Activated gamma-delta T cell (primary cell): ENCODE results near the gene SF1.

Source experiments
- DNase-seq: peaks from one replicate; lab custom pipeline; 2025; lab: John Stamatoyannopoulos, UW

SF1 gene

DNA sequence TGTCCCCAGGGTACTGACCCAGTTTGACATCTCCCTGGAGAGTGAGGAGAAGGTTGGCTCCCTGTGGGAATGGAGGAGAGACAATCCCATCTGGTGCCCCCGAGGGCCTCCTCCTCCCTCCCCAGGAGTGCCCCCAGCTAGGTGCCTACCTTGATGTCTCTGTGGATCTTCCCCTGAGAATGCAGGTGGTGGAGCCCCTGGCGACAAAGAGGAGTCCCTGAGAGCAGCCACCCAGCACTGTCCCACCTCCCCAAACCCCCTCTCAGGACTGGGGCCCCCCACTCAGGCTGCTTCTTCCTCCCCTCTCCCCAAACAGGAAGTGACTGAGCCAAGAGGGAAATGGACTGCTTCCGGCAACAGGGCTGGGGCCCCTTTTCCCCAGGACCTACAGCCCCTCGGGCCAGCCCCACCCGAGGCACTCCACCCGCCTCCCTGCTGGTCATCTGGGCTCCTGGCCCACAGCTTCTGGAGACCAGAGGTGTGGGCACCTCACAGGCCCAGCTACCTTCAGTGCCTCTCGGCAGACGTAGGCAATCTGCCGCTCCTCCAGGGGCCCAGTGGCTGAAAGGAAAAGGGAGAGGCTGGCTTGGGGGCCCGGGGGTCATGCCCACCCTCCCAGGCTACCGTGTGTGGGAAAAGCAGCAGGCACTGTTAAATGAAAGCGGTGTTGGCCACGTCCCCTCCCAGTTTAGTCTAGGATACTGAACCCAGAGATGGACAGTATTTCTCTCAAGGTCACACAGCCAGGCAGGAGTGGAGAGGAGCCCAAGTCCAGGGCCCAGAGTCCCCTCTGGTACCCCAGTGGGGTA is 23.4 kb upstream of the SF1 start:
- no peak for DNase-seq

DNA sequence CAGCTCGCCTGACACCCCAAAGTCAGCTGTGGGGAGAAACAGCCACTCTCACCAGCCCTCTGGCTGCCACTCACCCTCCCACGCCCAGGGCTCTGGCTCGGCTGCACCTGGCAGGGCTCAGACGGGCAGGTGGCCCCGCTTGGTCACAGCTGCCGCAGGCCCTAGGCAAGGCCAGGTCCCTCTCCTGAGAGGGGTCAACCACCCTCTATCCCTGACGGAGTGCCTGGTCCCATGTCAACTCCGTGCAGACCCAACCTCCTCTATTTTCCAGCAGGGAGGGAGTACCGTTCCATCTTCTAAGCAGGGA is 22.8 kb upstream of the SF1 start:
- no peak for DNase-seq

DNA sequence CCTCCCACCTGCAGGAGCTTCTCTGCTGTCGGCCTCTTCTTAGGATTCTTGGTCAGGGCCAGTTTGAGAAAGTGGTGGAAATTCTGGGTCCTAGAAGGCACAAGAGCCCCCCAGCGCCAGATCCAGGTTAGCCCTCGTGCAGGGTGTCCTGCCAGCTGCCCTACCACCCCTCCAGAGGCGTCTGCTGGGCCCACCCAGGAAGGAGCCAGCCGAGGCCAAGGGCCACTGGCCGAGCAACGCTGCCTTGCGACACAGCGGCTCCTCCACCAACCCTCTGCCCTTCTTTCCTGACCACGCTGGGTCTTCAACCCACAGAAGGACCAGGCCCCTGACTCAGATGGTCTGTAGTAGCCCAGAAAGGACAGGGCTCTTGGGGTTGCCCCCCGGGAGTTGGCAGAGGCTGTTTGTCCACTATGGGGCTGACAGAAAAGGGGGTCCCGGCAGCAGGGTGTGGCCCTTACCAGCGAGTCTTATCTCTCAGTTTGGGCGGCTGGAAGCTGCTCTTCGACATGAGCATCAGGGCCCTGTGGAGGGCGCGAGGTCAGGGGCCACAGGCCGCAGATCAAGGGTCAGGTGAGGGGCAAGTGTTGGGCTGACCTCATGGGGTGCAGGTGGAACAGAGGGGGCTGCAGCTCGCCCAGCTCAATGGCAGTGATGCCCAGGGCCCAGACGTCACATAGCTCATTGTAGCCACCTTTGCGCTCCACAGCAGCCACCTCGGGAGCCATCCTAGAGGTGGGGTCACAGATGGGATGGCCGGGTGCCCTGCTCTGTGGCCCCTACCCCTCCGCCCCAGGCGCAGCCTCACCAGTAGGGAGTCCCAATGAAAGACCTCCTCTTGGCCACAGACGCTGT is 22.2 kb upstream of the SF1 start:
- DNase-seq = no peak

DNA sequence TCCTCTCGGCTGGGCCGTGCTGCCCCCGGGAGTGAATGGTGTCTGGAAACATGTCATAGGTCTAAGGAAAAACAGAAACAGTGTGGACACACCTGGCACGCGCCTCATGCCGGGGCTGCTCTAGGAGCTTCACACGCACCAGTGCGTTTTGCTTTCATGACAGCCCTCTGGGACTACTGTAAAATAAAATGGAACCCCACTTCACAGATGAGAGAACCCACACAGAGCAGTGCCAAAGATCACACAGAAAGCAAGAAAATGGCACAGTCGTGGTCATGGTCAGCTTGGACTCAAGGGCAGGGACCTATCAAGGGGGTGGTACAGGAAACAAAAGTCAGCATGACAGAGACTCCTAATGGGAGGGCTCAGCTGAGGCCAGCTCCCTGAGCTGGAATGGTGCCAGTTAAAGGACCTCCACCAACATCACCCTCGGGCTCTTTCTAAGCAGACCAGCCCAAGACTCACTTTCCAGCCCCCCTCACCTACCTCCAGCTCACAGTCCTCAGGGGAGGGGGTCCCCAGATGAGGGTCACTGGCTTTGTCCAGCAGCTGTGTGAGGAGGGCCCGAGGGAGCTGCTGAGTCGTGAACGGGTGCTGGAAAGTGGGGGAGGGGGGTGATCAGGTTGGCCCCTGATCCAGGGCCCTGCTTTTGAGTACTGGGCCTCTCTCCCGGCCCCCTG is 21.4 kb upstream of the SF1 start:
- DNase-seq = no peak

DNA sequence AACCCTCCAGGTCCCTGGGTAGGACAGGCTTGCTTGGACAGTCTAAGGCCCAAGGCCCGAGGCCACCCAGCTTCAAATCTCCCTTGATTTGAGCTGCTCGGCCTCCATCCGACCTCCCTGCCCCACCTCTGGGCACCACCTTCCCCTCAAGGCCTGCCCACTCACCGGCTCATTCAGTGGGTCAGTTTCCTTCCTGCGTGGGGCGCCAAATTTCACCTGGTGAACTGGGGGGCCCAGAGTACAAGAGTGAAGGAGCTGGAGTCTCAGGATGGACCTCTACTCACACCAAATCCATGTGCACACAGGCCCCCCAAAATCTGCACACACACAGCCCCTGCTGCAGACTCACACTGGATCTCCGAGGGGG is 20.9 kb upstream of the SF1 start:
- DNase-seq = no peak

DNA sequence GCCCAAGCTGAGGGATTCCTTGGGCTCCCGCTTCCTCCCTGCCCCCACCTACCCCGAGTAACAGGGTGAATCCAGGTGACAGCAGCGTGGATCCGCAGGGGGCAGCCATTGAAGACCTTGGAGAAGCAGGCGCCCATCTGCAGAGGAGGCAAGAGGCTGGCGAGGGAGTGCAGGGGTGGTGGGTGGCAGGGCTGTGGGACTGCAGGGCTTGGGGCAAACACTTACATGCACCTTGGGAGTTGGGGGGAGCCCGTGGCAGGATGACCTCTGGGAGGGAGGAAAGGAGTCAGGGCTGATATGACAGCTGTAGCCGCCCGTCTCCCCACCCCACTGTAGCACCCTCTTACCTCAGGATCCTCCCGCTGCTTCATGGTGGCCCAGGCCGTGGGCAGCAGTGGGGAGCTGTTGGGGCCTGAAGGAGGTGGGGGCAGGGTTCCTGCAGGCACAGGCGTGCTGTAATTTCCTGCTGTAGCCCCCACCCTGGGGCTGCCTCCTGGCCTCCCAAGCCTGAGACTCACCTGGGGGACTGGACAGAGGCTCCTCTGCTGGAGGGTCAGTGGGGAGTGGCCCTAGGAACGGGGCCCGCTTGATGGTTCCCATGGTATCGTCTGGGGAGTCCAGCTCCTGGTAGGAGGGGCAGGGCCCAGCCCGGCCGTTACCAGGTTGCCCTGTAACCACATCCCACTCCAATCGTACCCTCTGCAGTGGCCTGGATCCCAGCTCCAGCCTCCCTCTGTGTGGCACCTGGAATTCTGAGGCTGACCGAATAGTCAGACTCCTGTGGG is 18.6 kb upstream of the SF1 start:
- no peak for DNase-seq

DNA sequence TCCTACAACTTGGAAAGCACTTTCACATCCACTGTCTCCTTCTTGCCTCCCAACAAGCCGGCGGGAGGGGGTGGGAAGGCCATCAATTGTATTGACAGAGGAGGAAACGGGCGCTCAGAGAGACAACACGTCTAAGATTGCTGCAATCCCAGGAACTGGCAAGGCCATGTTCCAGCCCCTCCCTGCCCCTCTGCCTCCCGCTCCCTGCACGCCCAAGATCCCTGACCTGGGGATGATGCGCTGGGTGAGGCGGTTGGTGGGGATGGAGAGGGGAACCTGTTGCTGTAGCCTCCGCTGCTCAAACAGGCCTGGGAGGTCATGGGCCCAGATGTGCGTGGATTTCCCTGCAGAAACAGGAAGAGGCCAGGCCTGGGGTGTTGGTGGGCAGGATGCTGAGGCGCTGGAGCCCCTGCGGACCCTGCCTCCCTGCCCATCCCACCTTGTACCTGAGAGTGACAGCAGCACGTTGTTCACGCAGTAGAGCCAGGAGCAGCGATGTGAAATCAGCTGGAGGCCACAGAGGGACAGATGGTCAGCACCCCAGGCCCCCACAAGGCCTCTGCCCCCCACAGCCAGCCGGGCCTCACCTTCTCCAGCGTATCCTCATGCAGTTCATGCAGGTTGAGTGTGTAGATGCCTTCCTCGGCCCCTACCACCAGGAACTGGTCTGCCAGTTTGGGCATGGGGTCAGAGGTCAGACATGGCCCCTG is 17.9 kb upstream of the SF1 start:
- DNase-seq = no peak

DNA sequence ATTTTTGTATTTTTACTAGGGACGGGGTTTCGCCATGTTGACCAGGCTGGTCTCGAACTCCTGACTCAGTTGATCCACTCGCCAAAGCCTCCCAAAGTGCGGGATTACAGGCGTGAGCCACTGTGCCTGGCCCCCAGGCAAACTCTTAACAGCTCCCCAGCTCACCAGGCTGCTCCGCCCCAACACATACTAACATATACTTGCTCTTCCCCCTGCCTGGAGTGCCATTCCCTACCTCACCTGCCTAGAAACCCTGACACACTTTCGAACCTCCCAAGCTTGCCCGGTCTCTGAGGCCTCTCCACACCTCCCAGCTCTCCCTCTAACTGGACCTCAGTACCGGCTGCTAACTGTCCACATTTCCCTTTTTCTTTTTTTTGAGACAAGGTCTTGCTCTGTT is 16.2 kb upstream of the SF1 start:
- no peak for DNase-seq

DNA sequence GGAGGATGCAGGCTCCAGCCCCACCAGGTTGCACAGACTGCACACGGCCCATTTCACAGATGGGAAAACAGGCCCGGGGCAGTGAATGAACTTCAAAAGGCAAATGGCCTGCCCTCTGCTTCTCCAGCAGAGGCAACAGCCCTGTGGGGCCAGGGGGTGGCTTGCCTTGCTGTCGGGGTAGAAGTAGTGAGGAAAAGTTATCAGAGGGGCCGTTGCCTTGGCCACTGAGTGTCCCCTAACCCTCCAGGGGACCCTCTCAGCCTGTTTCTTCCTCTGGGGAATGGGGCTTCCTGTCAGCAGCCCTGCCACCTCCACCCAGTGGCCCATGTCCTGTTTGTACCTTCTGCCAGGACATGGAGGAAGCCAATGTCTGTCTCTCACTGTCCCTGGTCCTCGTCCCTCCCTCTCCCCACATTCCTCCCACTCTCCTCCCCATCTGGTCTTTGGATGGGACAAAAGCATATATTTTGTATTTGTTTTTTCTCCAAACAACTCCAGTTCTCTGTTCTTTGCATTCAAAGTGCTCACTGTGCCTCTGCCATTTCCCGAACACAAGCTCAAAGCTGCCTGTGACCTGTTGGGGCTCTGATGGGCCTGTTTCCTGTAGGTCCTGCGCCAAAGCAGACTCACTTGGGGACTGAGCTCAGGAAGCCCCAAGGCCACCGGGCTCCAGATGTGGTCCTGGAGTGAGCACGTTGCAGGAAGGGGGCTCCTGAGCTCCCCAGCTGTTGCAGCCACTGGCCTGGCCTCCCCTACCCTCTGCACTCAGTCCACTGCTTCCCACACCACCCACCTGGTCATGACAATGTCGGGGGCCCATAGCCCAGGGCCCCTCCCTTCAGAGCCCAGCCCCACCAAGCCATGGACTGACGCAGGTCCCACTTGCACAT is 15.2 kb upstream of the SF1 start:
- DNase-seq = no peak

DNA sequence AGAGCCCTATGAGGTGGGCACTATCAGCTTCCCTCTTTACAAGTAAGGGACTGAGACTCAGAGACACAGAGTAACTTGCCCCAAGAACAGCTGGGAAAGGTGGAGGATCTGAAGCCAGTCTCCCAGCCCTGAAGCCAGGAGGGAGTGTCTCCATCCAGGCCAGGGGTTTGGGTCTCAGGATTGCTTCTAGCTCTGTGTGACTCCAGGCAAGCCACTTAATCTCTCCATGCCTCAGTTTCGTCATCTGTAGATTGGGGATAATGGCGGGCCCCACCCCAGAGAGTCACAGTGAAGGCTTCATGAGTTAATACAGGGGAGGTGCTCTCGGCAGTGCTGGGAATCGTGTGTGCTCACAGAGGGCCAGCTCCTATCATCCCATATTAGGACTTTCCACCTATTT is 14.1 kb upstream of the SF1 start:
- DNase-seq = no peak

DNA sequence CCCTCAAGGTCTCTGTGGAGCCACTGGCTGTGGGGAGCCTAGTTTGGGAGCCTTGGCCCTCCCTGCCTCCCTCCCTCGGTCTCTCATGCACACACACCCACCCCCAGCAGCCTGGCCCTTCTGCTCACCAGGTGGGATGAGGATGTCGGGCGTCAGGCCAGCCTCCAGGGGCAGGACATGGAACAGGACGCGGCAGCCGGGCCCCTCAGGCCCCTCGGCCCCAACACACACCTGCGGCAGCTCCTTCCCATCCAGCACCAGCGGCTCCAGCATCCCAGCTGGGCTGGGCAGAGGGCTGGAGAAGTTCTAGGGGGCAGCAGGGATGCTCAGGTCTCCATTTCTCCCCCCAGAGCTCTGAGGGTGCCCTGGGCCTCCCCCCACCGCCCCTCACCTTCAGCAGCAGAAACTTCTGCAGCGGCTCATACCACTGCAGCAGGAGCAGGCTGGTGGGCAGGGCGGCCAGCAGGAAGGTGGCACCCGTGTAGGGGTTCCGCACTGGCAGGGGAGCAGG is 13.5 kb upstream of the SF1 start:
- DNase-seq = no peak

DNA sequence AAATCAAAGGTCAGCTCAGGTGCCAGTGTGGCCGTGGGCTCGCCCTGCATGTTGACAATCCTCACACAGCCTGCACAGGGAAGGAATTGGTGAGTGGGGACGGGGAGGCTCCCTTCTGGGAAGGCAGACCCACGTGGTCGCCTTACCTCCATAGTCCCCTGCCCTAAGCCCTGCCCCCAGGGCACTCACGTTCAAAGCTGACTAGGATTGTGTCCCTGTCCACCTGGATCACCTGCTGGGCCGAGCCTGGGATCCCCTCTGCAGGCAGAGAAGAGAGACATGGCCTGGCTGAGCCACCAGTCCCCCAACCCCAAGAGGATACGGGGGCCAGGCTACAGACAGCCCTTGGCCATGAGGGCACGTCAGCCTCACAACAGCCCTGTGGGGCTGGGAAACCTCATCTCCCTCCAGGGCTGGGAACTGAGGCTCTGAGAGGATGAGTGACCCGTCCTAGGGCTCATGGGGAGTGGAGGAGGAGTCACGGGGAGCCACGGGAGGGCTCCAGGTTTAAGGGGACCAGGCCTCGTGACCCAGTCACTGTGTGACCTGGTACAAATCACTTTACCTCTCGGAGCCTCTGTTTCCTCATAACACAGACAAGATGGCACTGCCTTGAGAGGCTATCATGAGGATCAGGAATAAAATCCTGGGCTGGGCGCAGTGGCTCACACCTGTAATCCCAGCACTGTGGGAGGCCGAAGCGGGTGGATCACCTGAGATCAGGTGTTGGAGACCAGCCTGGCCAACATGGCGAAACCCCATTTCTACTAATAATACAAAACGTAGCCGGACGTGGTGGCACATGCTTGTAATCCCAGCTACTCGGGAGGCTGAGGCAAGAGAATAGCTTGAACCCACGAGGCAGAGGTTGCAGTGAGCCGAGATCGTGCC is 12.1 kb upstream of the SF1 start:
- DNase-seq = no peak

DNA sequence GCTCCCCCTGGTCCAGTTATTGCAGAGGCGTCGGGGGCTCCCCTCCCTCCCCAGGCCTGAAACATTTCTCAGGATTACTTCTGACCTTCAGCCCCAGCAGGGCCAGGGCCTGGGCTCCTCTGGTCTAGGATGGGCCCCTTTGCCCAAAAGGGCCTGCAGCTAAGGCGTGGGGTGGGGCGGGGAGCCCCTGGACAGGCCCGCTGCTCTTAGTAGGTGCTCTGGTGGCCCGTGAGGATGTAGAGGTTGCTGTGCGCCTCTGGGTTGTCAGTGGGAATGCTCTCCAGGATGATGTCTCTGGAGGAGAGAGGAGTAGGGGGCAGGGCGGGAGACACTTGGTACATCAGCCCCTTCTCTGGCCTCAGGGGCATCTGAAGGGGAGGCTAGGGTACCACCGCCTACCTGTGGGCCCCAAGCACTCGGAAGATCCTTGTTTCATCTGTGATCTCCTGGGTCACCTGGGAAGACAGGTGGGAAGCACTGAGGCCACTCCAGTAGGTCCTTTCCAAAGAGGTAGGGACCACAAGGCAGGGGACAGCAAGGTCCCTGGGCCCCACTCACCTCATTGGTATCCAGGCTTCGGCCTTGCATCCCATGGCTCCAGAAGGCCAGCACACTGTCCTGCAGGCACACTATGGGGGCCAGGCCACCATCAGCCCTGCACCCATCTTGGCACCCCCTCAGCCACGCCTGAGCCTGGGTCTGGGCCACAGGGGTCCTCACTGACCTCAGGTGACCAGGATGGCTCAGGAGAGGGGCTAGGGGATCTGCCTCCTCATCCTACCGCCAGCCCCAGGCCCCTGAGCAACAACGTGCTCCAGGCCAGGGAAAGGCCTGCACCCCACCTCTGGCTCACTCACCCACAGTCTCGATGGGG is 11.2 kb upstream of the SF1 start:
- no peak for DNase-seq

DNA sequence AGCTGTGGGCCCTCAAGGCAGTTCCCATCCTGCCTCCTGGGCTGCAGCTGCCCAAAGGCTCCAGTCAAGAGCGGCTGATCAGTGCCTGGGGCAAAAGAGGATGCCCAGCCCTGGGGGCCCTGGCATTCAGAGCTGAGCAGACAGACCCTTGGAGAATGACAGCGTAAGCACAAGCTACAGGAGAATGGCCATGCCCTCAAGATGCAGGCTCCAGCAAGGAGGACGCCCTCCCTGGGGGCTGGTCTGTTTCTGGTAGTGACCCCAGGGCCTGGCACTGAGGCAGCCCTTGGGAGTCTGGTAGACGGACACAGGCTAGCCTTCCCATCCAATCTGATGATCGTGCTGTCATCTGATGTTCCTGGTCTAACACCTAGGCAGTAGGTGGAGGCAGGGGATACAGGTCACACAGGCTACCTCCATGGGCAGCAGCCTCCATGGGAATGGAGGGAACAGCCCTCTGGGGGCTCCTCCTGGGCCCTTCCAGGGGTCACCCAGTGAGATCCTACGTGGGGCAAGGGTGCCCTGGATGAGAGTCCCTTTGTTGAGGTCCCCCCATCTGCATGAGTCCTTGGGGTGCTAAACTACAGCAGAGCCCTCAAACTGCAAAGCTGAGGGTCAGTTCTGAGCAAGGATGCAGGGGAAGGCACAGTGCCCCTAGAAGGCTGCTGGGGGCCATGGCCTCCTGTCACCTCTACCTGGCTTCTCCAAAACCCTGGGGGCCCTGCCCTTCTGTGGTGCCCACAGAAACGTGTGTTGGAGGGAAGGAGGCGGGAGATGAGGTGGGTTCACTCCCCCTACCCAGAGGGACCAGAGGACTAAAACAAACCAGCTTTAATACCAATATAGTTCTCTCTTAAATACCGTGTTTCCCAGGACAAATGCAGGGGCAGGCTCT is 10.2 kb upstream of the SF1 start:
- DNase-seq = no peak

DNA sequence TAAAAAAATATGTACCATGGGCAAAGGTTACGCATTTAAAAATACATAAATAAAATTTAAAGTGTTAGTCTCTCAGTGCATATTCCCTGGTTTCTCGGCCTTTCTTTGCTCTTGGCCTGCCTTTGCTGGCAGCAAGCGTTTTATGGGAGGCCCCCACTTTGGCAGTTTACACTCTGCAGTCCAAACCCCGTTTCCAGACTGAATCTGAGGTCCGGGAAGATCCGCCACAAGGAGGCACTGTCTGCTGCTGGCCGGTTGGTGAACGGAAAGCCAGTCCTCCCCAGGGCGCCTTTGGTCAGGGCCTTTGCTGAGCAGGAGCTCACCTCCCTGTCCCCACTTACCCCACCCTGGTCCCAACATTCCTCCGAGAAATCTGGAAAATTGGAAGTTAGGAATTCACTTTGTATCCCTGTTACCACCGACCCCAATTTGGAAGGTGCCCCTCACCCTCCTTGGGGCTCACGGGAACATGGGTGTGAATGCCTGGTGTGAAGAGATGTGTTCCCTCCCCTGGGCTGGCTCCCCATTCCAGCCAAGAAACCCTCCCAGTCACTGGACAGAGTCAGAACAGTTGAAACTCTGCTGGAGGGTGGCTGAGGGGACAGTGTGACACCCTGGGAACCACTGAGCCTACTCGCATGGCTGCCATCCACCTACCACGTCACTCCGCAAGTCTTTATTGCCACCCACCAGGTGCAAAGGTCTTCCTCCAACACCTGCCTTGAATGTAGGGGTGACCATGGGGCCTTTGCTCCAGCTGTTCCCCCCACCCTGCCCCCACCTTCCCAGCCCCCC is 9.4 kb upstream of the SF1 start:
- DNase-seq = no peak

DNA sequence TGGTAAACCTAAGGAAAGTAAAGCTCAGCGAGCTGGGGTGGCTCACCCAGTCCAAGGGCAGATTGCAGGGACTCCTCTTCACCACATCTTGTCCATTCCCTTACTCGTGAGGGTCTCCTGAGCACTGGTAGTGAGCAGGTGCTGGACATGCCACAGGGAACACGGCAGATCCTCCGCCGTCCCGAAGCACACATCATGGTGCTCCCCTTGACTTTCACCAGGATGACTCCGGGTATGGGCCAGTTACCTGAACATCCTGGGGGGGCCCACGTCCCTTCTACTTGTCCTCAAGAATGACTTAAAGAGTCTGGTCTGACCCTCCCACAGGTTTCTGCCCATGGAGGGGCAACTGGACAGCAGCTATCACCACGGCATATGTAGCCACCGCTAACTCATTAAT is 8.0 kb upstream of the SF1 start:
- DNase-seq = no peak
